ENCODE measurements around the gene STARD3.

STARD3 gene

DNA sequence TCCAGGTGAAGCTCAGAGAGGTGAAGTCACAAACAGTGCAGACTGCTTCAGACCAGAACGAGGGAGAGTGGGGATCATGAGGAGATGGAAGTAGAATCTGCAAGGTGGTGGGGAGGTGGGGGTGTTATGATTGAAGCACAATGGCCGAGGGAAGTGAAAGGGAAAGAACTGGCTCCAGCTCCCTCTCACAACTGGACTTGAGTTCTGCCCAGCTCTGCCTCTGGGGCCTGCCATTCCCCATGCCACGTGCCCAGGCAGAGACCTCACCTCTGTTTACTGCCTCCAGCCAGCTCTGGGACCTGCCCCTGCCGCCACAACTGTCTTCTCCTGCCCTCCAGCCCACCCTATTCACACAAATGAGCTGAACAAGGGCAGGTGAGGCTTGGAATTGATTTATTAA is 33.8 kb downstream of the STARD3 start:
- TF ChIP-seq, protein P1, sequence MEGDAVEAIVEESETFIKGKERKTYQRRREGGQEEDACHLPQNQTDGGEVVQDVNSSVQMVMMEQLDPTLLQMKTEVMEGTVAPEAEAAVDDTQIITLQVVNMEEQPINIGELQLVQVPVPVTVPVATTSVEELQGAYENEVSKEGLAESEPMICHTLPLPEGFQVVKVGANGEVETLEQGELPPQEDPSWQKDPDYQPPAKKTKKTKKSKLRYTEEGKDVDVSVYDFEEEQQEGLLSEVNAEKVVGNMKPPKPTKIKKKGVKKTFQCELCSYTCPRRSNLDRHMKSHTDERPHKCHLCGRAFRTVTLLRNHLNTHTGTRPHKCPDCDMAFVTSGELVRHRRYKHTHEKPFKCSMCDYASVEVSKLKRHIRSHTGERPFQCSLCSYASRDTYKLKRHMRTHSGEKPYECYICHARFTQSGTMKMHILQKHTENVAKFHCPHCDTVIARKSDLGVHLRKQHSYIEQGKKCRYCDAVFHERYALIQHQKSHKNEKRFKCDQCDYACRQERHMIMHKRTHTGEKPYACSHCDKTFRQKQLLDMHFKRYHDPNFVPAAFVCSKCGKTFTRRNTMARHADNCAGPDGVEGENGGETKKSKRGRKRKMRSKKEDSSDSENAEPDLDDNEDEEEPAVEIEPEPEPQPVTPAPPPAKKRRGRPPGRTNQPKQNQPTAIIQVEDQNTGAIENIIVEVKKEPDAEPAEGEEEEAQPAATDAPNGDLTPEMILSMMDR (IDR thresholded peaks at IDR 0.05; ENCODE audit: control insufficient read depth, extremely low read depth, insufficient read depth), result no peak
- no peak for DNase-seq (ENCODE audit: low read depth)
- no peak overlapping the region for H3K4me3 ChIP-seq (ENCODE audit: low read depth, low read length)

DNA sequence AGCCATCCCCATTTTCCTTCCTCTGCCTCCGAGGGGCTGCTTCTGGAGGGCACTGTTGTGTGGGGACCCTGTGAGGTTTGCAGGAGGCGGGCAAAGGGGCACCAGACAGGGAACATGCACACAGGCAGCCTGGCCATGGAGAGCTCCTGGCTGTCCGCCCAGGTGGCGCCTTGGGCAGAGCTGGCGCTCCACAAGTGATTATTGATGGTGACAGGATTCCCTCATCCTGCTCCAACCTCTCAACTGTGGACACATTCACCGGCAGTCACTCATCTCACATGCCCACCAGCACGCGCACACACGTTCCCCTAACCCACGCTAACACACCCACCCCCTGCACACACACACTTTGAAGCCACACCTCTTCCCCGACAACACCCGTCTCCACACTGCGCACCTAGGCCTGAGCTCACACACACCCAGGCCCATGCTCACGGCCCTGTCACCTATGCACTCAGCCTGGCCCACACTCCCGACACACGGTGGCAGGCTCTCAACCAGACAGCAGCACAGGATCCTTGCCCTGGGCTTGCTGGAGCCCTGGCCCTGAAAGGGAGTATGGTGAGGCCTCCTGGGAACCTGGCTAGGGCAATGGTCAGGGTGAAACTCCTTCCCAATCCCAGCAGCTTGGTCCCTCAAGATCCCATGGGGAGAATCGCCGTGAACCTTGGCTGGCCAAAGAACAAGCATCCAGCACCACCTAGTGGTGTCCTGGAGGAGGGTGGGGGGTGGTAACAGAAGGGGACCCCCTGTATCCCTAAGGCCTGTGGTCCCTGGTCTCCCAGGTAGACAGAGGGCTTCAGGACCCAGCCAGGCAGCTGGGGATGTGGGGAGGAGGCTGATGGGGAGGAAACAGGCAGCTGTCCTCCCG is 34.9 kb downstream of the STARD3 start:
- no peak for DNase-seq (ENCODE audit: low read depth)
- no peak overlapping the region for H3K4me3 ChIP-seq (ENCODE audit: low read depth, low read length)
- TF ChIP-seq, protein P1 (IDR thresholded peaks at IDR 0.05; ENCODE audit: control insufficient read depth, extremely low read depth, insufficient read depth), result peak; percentile 68

DNA sequence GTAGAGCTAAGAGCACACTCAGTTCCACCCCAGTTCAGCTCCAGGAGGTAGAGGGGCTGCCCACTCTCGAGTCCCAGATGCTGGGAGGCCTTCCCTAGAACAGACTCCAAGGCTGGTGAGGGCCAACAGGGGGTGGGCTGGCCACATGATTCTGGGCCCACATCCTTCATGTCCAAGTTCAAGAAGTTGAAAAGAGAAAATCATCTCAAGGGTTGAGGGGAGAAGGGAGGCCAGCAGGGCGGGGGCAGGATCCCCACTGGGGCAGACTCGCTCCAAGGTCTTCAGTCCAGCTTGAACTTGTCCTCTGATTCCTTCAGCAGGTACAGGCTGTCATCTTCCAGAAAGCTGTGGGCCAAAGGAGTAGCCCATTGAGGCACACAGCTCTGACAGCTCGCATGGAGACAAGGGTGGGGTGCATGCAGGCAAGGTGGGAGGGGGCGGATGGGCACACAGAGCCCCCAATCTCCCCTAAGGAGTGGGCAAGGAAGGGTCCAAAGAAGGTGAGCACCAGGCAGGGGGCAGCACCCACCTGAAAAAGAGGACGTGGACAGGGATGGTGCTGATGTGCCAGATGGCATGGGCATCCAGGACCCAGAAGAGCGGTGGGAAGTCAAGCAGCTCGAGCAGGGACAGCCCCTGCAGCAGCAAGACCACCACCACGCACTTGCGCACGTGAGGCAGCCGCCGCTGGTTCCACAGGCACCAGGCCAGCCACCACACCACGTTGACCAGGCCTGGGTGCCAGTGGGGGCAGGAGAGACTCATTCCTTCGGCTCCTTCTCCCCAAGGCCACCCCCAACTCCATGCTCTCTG is 35.8 kb downstream of the STARD3 start:
- H3K4me3 ChIP-seq (ENCODE audit: low read depth, low read length), result no peak overlapping the region
- DNase-seq (ENCODE audit: low read depth), result no peak
- TF ChIP-seq, protein P1 (IDR thresholded peaks at IDR 0.05; ENCODE audit: control insufficient read depth, extremely low read depth, insufficient read depth), result no peak

DNA sequence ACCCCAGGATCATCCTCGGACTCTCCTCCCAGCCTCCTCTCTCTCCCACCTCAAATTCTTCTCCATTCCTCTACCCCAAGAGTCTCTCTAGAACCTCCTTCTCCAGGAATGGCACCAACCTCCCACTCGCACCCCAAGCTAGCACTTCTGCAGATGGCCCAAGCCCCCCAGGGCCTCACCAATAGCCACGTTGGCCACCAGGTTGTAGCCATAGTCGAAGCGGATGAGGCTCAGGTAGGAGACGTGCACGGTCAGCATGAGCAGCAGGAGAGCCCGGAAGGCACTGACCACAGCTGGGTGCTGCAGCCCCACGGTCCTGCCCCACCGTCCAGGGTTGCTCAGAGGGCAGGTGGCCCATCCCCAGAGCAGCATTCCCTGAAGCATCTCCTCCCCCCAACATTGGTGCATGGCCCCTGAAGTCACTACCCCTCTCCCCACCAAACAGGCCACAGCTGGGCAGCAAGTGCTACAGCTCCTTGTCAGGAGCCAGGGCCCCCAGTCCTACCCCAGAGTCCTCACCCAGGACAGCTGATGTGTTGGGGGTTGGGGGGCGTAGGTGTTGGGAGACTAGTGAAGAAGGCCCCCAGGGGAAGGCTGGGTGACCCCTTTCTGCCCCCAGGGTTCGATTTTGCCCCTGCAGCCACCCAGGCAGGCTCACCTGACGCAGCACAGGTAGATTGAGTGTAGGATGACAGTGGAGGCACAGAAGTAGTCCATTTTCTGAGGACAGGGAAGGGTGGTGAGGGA is 36.6 kb downstream of the STARD3 start:
- DNase-seq (ENCODE audit: low read depth), result no peak
- H3K4me3 ChIP-seq (ENCODE audit: low read depth, low read length), result no peak overlapping the region
- TF ChIP-seq, protein P1 (IDR thresholded peaks at IDR 0.05; ENCODE audit: control insufficient read depth, extremely low read depth, insufficient read depth), result no peak

DNA sequence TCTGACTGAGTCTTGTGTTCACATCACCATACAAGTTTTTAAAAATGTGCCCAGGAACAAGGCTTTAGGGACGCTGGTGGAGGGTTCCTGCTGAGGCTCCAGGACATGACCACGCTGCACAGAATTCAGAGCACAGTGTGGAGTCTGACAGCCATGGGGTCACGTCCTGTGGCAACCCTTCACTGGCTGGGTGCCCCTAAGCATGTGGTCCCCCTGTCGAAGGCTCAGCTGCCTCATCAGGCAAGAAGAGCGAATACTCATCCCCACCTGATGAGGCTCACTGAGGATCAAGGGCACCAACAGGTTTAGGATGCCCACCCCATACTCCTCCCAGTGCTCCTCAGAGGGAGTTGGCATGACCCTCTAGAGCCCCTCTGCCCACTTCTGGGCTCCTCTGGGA is 37.2 kb downstream of the STARD3 start:
- H3K4me3 ChIP-seq (ENCODE audit: low read depth, low read length), result no peak overlapping the region
- TF ChIP-seq, protein P1 (IDR thresholded peaks at IDR 0.05; ENCODE audit: control insufficient read depth, extremely low read depth, insufficient read depth), result no peak
- no peak for DNase-seq (ENCODE audit: low read depth)

DNA sequence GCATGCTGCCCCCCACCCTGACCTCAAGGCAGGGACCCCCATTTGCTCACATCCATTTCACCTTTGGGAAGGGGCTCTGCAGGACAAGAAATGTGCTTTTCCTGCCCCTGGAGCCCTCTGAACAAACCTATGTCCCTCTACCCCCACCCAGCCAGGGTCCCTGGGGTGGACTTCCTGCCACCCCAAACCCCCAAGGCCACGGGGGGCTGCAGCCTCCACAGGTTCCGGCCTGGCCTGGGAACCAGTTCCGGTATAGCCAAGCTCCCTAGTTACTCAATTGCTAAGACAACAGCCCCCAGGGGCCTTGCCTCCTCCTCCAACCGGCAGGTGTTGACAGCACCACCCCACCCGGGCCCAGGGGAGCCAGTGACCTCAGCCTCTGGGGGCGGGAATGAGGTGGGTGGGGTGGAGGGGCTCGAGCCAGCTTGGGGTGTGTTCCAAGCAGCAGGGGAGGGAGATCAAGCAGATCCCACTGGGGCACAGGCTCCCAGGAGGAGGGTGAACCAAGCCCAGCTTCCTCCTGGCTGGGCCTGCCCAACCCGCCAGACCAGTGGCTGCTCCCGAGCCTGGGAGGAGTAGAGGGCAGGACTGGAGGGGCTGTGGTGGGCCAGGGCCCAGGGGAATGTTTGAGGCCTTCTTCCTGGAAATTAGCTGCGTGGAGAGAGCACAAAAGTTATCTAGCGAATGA is 37.9 kb downstream of the STARD3 start:
- TF ChIP-seq, protein P1 (IDR thresholded peaks at IDR 0.05; ENCODE audit: control insufficient read depth, extremely low read depth, insufficient read depth), result no peak
- DNase-seq (ENCODE audit: low read depth), result no peak
- H3K4me3 ChIP-seq (ENCODE audit: low read depth, low read length), result no peak overlapping the region
